ENCODE measurements around the gene UBE2L3. TPM values are rescaled to one million over a fixed set of nuclear protein-coding genes. Genes with fewer than 3 reads are reported as not detected.
"Not testable (repeated sequence)": the region's sequence is repeated elsewhere in the genome, so short reads cannot be mapped to it uniquely, and the experiment has no call there.

The UBE2L3 gene
- 21.9 TPM for total RNA-seq

- Histone ChIP-seq H3K4me3 (ENCODE audit: low read length in 3 of 3) (peak within 1 kb of the TSS; percentile 87 to 92 (median 88)), H3K27me3 (ENCODE audit: control insufficient read depth in 3 of 3, insufficient read depth in 3 of 3, low read length in 3 of 3) (no peaks in the 10 kb centered on the region), H3K9ac (ENCODE audit: low read depth in 1 of 3, low read length in 3 of 3) (peak within 1 kb of the TSS; percentile 85 to 96 (median 94)), H3K36me3 (ENCODE audit: control insufficient read depth in 3 of 3, insufficient read depth in 3 of 3, low read length in 3 of 3) (no peaks in the 10 kb centered on the region), H3K4me1 (ENCODE audit: control insufficient read depth in 3 of 3, insufficient read depth in 3 of 3, low read length in 3 of 3) (peaks cover 25 to 33% (median 33%) of the 10 kb centered on the region in 3 donors), H3K9me3 (ENCODE audit: control insufficient read depth in 3 of 3, low read length in 3 of 3) (no peaks in the 10 kb centered on the region), H3K27ac (ENCODE audit: low read depth, low read length) (peak within 1 kb of the TSS; percentile 91)
These were observed at the start of gene UBE2L3 for GRCh38 chr22:21567456-21568346. Gene UBE2L3 (plus strand): TSS chr22:21567714. CDS start chr22:21567745, 31 bp downstream.

GRCh38 chr22:21526705-21527500, 40.6 kb upstream of the UBE2L3 start:
- H3K27ac ChIP-seq (ENCODE audit: low read depth, low read length); H3K36me3 ChIP-seq (ENCODE audit: control insufficient read depth in 3 of 3, insufficient read depth in 3 of 3, low read length in 3 of 3); H3K9me3 ChIP-seq (ENCODE audit: control insufficient read depth in 3 of 3, low read length in 3 of 3); H3K4me1 ChIP-seq (ENCODE audit: control insufficient read depth in 3 of 3, insufficient read depth in 3 of 3, low read length in 3 of 3); H3K9ac ChIP-seq (ENCODE audit: low read depth in 1 of 3, low read length in 3 of 3); H3K4me3 ChIP-seq (ENCODE audit: low read length in 3 of 3); H3K27me3 ChIP-seq (ENCODE audit: control insufficient read depth in 3 of 3, insufficient read depth in 3 of 3, low read length in 3 of 3): not testable (repeated sequence)

- H3K4me3 ChIP-seq (ENCODE audit: low read length in 3 of 3); H3K4me1 ChIP-seq (ENCODE audit: control insufficient read depth in 3 of 3, insufficient read depth in 3 of 3, low read length in 3 of 3); H3K9me3 ChIP-seq (ENCODE audit: control insufficient read depth in 3 of 3, low read length in 3 of 3); H3K27ac ChIP-seq (ENCODE audit: low read depth, low read length); H3K36me3 ChIP-seq (ENCODE audit: control insufficient read depth in 3 of 3, insufficient read depth in 3 of 3, low read length in 3 of 3); H3K27me3 ChIP-seq (ENCODE audit: control insufficient read depth in 3 of 3, insufficient read depth in 3 of 3, low read length in 3 of 3); H3K9ac ChIP-seq (ENCODE audit: low read depth in 1 of 3, low read length in 3 of 3): not testable (repeated sequence)
These were observed 36.0 kb upstream of the UBE2L3 start for GRCh38 chr22:21531525-21531924.

GRCh38 chr22:21532863-21533648, 34.5 kb upstream of the UBE2L3 start:
- H3K4me1 ChIP-seq (ENCODE audit: control insufficient read depth in 3 of 3, insufficient read depth in 3 of 3, low read length in 3 of 3); H3K27me3 ChIP-seq (ENCODE audit: control insufficient read depth in 3 of 3, insufficient read depth in 3 of 3, low read length in 3 of 3); H3K9me3 ChIP-seq (ENCODE audit: control insufficient read depth in 3 of 3, low read length in 3 of 3); H3K36me3 ChIP-seq (ENCODE audit: control insufficient read depth in 3 of 3, insufficient read depth in 3 of 3, low read length in 3 of 3); H3K4me3 ChIP-seq (ENCODE audit: low read length in 3 of 3); H3K27ac ChIP-seq (ENCODE audit: low read depth, low read length); H3K9ac ChIP-seq (ENCODE audit: low read depth in 1 of 3, low read length in 3 of 3): not testable (repeated sequence)

GRCh38 chr22:21539862-21540261, 27.7 kb upstream of the UBE2L3 start:
- H3K4me1 ChIP-seq (ENCODE audit: control insufficient read depth in 3 of 3, insufficient read depth in 3 of 3, low read length in 3 of 3); H3K36me3 ChIP-seq (ENCODE audit: control insufficient read depth in 3 of 3, insufficient read depth in 3 of 3, low read length in 3 of 3); H3K27me3 ChIP-seq (ENCODE audit: control insufficient read depth in 3 of 3, insufficient read depth in 3 of 3, low read length in 3 of 3); H3K27ac ChIP-seq (ENCODE audit: low read depth, low read length); H3K9me3 ChIP-seq (ENCODE audit: control insufficient read depth in 3 of 3, low read length in 3 of 3); H3K4me3 ChIP-seq (ENCODE audit: low read length in 3 of 3); H3K9ac ChIP-seq (ENCODE audit: low read depth in 1 of 3, low read length in 3 of 3): not testable (repeated sequence)

- H3K36me3 ChIP-seq (ENCODE audit: control insufficient read depth in 3 of 3, insufficient read depth in 3 of 3, low read length in 3 of 3); H3K4me1 ChIP-seq (ENCODE audit: control insufficient read depth in 3 of 3, insufficient read depth in 3 of 3, low read length in 3 of 3); H3K27ac ChIP-seq (ENCODE audit: low read depth, low read length); H3K9ac ChIP-seq (ENCODE audit: low read depth in 1 of 3, low read length in 3 of 3); H3K27me3 ChIP-seq (ENCODE audit: control insufficient read depth in 3 of 3, insufficient read depth in 3 of 3, low read length in 3 of 3); H3K4me3 ChIP-seq (ENCODE audit: low read length in 3 of 3); H3K9me3 ChIP-seq (ENCODE audit: control insufficient read depth in 3 of 3, low read length in 3 of 3): not testable (repeated sequence)
These were observed 22.8 kb upstream of the UBE2L3 start for GRCh38 chr22:21544432-21545322.

- H3K4me1 ChIP-seq (ENCODE audit: control insufficient read depth in 3 of 3, insufficient read depth in 3 of 3, low read length in 3 of 3); H3K36me3 ChIP-seq (ENCODE audit: control insufficient read depth in 3 of 3, insufficient read depth in 3 of 3, low read length in 3 of 3); H3K9ac ChIP-seq (ENCODE audit: low read depth in 1 of 3, low read length in 3 of 3); H3K27me3 ChIP-seq (ENCODE audit: control insufficient read depth in 3 of 3, insufficient read depth in 3 of 3, low read length in 3 of 3); H3K4me3 ChIP-seq (ENCODE audit: low read length in 3 of 3); H3K9me3 ChIP-seq (ENCODE audit: control insufficient read depth in 3 of 3, low read length in 3 of 3); H3K27ac ChIP-seq (ENCODE audit: low read depth, low read length): not testable (repeated sequence)
These were observed 18.0 kb upstream of the UBE2L3 start for GRCh38 chr22:21549558-21549957.

- not testable (repeated sequence) for H3K36me3 ChIP-seq (ENCODE audit: control insufficient read depth in 3 of 3, insufficient read depth in 3 of 3, low read length in 3 of 3); H3K4me1 ChIP-seq (ENCODE audit: control insufficient read depth in 3 of 3, insufficient read depth in 3 of 3, low read length in 3 of 3); H3K4me3 ChIP-seq (ENCODE audit: low read length in 3 of 3); H3K27me3 ChIP-seq (ENCODE audit: control insufficient read depth in 3 of 3, insufficient read depth in 3 of 3, low read length in 3 of 3); H3K27ac ChIP-seq (ENCODE audit: low read depth, low read length); H3K9ac ChIP-seq (ENCODE audit: low read depth in 1 of 3, low read length in 3 of 3); H3K9me3 ChIP-seq (ENCODE audit: control insufficient read depth in 3 of 3, low read length in 3 of 3)
These were observed 17.4 kb upstream of the UBE2L3 start for GRCh38 chr22:21550008-21550677.

- H3K4me3 ChIP-seq (ENCODE audit: low read length in 3 of 3); H3K27ac ChIP-seq (ENCODE audit: low read depth, low read length); H3K9me3 ChIP-seq (ENCODE audit: control insufficient read depth in 3 of 3, low read length in 3 of 3); H3K27me3 ChIP-seq (ENCODE audit: control insufficient read depth in 3 of 3, insufficient read depth in 3 of 3, low read length in 3 of 3); H3K9ac ChIP-seq (ENCODE audit: low read depth in 1 of 3, low read length in 3 of 3); H3K36me3 ChIP-seq (ENCODE audit: control insufficient read depth in 3 of 3, insufficient read depth in 3 of 3, low read length in 3 of 3); H3K4me1 ChIP-seq (ENCODE audit: control insufficient read depth in 3 of 3, insufficient read depth in 3 of 3, low read length in 3 of 3): not testable (repeated sequence)
These were observed 16.9 kb upstream of the UBE2L3 start for GRCh38 chr22:21550678-21551047.
